GM12872 (cell line): ENCODE measurements around the gene PKLR.

Experiments
- CTCF ChIP-seq: IDR thresholded peaks from 3 replicates; pipeline ENCODE4 v1.5.1; 2011; ENCODE audit warnings: low read depth, mild to moderate bottlenecking, low read length, moderate library complexity; ENCODE audit not compliant: insufficient read depth

The PKLR gene

DNA sequence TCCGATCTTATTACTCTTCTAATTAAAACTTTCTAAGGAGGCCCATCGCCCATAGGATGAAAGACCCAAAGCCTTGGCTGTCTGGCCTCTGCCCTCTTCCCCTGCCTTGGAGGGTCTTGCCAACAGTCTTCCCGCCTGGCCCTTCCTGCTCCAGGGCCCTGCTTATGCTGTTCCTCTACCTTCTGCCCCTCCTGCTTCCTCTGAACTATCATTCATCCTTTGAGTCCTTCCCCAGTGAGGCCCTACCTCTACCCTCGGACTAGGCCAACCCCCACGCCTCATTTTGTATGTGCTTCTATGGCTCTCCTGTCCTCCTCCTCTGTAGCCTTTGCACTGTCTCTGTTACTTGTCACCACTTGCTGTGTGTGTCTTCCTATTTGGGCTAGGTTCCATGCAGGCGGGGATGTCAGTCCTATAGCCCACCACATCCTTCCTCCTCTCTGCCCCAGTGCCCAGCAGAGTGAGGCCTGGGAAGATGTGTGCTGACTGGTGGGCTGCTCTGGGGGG lies 24.8 kb upstream of the PKLR start:
- no peak for TF ChIP-seq CTCF

DNA sequence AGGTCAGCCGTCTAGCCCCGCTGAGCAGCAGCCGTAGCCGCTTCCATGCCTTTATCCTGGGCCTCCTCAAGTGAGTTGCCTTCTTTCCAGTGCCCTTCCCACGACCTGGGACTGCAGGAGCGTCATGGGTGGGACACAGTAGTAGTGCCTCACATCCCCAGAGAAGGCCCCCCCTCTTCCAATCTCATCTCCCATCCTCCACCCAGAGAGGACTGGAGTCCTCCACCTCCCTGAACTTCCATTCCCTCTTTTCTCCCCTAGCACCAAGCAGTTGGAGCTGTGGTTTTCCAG lies 24.3 kb upstream of the PKLR start:
- TF ChIP-seq CTCF: no peak

- peak; percentile 40 for TF ChIP-seq CTCF
Observed at GRCh38 chr1:155324717-155325602, 23.7 kb upstream of the PKLR start.

DNA sequence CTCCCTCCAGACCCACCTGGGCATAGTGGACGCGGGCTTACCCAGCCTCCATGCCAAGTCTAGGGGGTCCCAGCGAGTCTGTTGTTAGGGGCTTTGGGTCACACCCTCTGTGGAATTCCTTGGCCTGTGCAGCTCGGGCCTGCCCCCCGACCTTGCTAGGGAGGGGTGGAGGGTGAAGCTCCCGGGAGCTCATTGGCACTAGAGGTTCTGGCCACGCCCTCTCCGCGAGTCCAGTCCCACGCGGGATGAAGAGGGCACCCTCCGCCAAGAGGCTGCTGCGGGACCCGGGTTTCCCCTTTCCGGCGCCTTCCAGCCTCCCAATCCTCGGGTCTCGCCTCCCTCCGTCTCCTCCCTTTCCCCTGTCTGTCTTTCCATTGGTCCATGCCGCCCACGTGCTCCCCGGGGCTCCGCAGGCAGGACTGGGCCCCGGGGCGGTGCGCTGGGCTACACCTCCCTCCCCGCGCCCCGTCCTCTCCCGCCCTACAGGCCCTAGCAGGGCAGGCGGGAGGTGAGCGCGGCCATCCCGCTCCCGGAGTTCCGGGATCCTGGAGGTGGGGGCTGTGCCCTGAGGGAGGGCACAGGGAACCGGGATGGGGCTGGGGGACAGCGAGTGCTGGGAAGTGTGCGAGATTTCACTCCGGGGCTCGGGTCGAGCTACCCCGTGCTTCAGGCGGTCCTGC lies 22.9 kb upstream of the PKLR start:
- no peak for TF ChIP-seq CTCF

GRCh38 chr1:155323729-155324036 lies 22.4 kb upstream of the PKLR start:
- TF ChIP-seq CTCF: no peak

DNA sequence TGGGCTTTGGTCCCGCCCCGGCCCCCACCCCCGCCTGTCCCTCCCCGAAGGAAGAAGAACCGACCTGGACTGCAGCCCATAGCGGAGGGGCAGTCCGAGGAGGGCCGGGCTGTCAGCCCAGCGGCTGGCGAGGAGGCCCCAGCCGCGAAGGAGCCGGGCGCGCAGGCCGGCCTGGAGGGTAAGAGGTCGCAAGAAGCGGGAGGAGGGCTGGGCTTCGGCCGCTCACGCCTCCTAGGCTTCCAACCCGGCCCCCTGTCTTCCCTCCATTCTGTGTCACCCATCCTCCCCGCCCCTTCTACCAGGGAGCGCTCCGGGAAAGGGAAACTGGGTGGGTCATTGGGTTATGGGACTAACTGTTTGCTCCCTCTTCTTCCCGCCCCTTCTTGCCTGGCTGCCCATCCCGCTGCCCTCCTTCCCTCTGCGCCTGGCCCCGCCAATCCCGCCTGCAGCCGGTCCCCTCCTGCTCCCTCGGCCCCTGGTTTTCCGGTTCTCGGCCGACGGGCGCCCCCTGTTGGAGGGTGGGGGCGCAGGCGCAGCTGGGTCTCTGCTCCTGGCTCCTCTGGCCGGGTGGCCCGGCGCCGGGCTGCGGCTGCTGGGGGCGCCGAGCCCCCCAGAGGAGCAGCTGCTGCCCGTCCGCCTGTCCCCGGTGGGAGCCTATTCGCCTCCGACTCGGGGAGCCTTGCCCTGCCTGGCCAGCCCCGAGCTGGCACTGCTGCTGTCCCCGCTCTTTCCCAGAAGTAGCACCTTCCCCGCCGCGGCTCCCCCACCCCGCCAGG lies 21.9 kb upstream of the PKLR start:
- peak; percentile 85 for TF ChIP-seq CTCF

GRCh38 chr1:155322571-155322952 lies 21.3 kb upstream of the PKLR start:
- no peak for TF ChIP-seq CTCF
